ENCODE measurements around the gene SCEL. TPM values are rescaled to one million over a fixed set of nuclear protein-coding genes. Genes with fewer than 3 reads are reported as not detected.

SCEL gene
- total RNA-seq, 1 experiment from 2014 or later = 1.3 TPM

DNA sequence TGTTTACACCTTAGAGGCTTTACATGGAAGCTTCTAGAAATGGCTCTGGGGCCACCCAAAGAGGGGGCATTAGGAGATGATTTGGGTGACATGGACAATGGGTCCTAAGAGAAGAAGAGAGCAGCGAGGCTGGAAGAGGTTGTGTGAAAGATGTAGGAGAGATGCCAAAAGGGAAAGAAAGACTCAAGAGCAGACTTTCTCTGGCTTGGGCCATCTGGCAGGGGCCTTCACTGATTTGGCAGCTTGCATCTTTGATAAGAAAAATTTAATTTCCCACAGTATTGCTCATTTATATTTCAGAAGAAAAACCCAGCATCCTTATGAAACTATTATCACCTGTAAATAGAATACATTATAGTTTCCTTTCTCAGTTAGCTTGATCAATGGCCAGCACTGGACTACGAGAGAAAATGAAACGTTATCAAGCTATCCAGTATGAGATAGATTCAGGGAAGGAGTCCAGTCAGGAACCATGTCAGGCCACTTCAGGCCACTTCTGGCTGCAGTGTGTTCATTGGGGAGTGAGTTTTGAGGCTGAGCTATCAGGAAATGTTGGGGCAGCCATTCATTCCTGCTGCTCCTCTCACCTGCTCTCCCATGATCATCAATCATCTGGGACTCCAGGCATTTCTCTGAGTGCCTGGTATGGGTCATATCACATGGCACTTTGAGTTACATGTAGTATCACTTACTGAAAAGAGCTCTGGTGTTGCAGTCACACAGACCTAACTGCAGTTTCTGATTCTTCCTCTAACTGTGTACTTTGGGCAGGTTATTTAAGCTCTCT is 10.3 kb downstream of the SCEL start:
- POLR2A ChIA-PET = interaction anchor here (1.2 kb wide), 1 partner anchor 219 kb away, joined by 3 read pairs; the partner anchor contains the start of gene MYCBP2
- DNase-seq (ENCODE audit: unreplicated experiment) = no peak
- no peaks in the 10 kb centered on the region for H3K36me3 Mint-ChIP-seq (ENCODE audit: insufficient read depth, unreplicated experiment)
- BruUV-seq (replicated peaks) = no TSS peak
- peaks cover 14% of the 10 kb centered on the region for H3K4me1 Mint-ChIP-seq (ENCODE audit: insufficient read depth, unreplicated experiment)
- H3K9me3 Mint-ChIP-seq (ENCODE audit: unreplicated experiment) = no peaks in the 10 kb centered on the region
- peaks cover 34% of the 10 kb centered on the region for H3K27me3 Mint-ChIP-seq (ENCODE audit: insufficient read depth, unreplicated experiment)
- H3K27ac Mint-ChIP-seq (ENCODE audit: low read depth, unreplicated experiment) = no peak overlapping the region
- CTCF ChIA-PET = interaction anchor here (0.6 to 1.9 kb wide), 3 partner anchors 18 to 67 kb away, joined by 4 to 8 read pairs (median 4); no protein-coding TSS in a partner anchor
- intact Hi-C loops (cut with micrococcal nuclease) = no loop called here
- no peak overlapping the region for H3K4me3 Mint-ChIP-seq (ENCODE audit: unreplicated experiment)
- TF ChIP-seq, protein P1, sequence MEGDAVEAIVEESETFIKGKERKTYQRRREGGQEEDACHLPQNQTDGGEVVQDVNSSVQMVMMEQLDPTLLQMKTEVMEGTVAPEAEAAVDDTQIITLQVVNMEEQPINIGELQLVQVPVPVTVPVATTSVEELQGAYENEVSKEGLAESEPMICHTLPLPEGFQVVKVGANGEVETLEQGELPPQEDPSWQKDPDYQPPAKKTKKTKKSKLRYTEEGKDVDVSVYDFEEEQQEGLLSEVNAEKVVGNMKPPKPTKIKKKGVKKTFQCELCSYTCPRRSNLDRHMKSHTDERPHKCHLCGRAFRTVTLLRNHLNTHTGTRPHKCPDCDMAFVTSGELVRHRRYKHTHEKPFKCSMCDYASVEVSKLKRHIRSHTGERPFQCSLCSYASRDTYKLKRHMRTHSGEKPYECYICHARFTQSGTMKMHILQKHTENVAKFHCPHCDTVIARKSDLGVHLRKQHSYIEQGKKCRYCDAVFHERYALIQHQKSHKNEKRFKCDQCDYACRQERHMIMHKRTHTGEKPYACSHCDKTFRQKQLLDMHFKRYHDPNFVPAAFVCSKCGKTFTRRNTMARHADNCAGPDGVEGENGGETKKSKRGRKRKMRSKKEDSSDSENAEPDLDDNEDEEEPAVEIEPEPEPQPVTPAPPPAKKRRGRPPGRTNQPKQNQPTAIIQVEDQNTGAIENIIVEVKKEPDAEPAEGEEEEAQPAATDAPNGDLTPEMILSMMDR (IDR thresholded peaks at IDR 0.05; ENCODE audit: unreplicated experiment) = no peak

DNA sequence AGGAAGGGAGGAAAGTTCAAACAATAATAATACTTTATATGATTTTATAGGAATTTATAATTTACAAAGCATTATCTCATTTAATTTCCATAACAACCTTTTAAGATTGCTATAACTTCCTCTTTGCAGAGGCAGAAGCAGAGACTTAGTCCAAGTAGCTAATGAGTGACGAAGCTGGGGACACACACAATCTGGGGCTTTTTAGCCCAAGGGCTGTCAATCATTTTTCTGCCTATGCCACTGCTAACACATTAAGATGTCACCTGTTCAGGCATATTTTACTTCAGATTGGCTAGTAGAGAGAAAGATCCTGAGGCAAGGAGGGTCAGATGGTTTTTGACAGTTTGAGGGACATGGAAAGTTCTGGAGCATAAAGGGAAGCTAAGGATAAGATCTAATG is 12.6 kb downstream of the SCEL start:
- peaks cover 29% of the 10 kb centered on the region for H3K27me3 Mint-ChIP-seq (ENCODE audit: insufficient read depth, unreplicated experiment)
- ChIA-PET POLR2A (interaction anchor here (0.6 to 1.1 kb wide), 2 partner anchors 11 to 16 kb away, joined by 3 read pairs; no protein-coding TSS in a partner anchor), CTCF (interaction anchor here (0.7 to 1.2 kb wide), 4 partner anchors 9 to 69 kb away, joined by 3 to 5 read pairs (median 4); no protein-coding TSS in a partner anchor)
- peaks cover 6% of the 10 kb centered on the region for H3K36me3 Mint-ChIP-seq (ENCODE audit: insufficient read depth, unreplicated experiment)
- H3K4me1 Mint-ChIP-seq (ENCODE audit: insufficient read depth, unreplicated experiment) = peaks cover 14% of the 10 kb centered on the region
- H3K9me3 Mint-ChIP-seq (ENCODE audit: unreplicated experiment) = no peaks in the 10 kb centered on the region
- H3K4me3 Mint-ChIP-seq (ENCODE audit: unreplicated experiment) = no peak overlapping the region
- H3K27ac Mint-ChIP-seq (ENCODE audit: low read depth, unreplicated experiment) = no peak overlapping the region
- TF ChIP-seq, protein P1 (IDR thresholded peaks at IDR 0.05; ENCODE audit: unreplicated experiment) = no peak
- no TSS peak for BruUV-seq (replicated peaks)
- no peak for DNase-seq (ENCODE audit: unreplicated experiment)
- intact Hi-C loops (cut with micrococcal nuclease) = no loop called here

DNA sequence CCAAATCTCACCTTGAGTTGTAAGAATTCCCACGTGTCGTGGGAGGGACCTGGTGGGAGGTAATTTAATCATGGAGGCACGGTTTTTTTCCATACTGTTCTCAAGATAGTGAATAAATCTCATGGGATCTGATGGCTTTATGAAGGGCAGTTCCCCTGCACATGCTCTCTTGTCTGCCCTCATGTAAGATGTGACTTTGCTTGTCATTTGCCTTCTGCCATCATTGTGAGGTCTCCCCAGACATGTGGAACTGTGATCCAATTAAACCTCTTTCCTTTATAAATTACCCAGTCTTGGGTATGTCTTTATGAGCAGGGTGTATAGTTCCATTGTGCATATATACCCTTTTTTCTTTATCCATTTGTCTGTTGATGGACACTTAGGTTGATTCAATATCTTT is 13.1 kb downstream of the SCEL start:
- Mint-ChIP-seq H3K4me1 (ENCODE audit: insufficient read depth, unreplicated experiment) (peaks cover 13% of the 10 kb centered on the region), H3K9me3 (ENCODE audit: unreplicated experiment) (no peaks in the 10 kb centered on the region), H3K36me3 (ENCODE audit: insufficient read depth, unreplicated experiment) (peaks cover 6% of the 10 kb centered on the region), H3K27ac (ENCODE audit: low read depth, unreplicated experiment) (no peak overlapping the region), H3K27me3 (ENCODE audit: insufficient read depth, unreplicated experiment) (peaks cover 29% of the 10 kb centered on the region), H3K4me3 (ENCODE audit: unreplicated experiment) (no peak overlapping the region)
- TF ChIP-seq, protein P1 (IDR thresholded peaks at IDR 0.05; ENCODE audit: unreplicated experiment) = no peak
- ChIA-PET POLR2A (interaction anchor here (0.6 kb wide), 1 partner anchor 17 kb away, joined by 3 read pairs; no protein-coding TSS in a partner anchor), CTCF (no interaction called here)
- intact Hi-C loops (cut with micrococcal nuclease) = no loop called here
- DNase-seq (ENCODE audit: unreplicated experiment) = no peak
- BruUV-seq (replicated peaks) = no TSS peak

DNA sequence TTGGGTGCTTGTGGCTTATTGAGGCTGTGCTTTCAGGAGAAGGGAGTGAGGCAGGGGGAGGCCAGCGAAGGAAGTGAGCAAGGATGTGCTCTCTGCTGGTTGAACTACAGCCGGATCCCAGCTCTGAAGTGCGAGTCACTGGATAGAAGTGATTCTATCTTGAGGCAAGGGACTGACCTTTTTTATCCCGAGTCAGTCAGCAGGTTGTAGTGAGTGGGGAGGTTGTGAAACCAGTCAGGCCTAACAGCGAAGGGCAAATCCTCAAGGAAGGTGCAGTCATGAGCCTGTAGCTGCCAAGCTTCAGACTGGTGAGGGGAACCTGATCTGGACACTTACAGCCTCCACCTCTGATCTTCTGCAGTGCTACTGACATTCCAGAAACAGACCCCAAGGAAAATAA is 18.6 kb downstream of the SCEL start:
- ChIA-PET POLR2A (no interaction called here), CTCF (interaction anchor here (1.6 to 3.3 kb wide), 2 partner anchors 11 to 61 kb away, joined by 7 to 10 read pairs; no protein-coding TSS in a partner anchor)
- Mint-ChIP-seq H3K27me3 (ENCODE audit: insufficient read depth, unreplicated experiment) (peaks cover 11% of the 10 kb centered on the region), H3K9me3 (ENCODE audit: unreplicated experiment) (no peaks in the 10 kb centered on the region), H3K27ac (ENCODE audit: low read depth, unreplicated experiment) (no peak overlapping the region), H3K4me1 (ENCODE audit: insufficient read depth, unreplicated experiment) (no peaks in the 10 kb centered on the region), H3K4me3 (ENCODE audit: unreplicated experiment) (no peak overlapping the region), H3K36me3 (ENCODE audit: insufficient read depth, unreplicated experiment) (peaks cover 6% of the 10 kb centered on the region)
- BruUV-seq (replicated peaks) = no TSS peak
- DNase-seq (ENCODE audit: unreplicated experiment) = no peak
- intact Hi-C loops (cut with micrococcal nuclease) = no loop called here
- TF ChIP-seq, protein P1 (IDR thresholded peaks at IDR 0.05; ENCODE audit: unreplicated experiment) = no peak

Measured in MCF 10A (cell line).